K562 (cell line): ENCODE measurements around the gene CDC27. TPM values are rescaled to one million over a fixed set of nuclear protein-coding genes. Genes with fewer than 3 reads are reported as not detected.

Experiments used
- CSDE1 ChIP-seq, 2 experiments: fragments of 450-650 bp; IDR thresholded peaks; 2 replicates each; pipeline ENCODE4 v1.6.1; 2016; ENCODE audit warnings: mild to moderate bottlenecking in 1 of 2
- CTCF ChIP-seq, 3 experiments: IDR thresholded peaks in 2 of 3; conservative IDR thresholded peaks in 1 of 3; 2 replicates each; pipeline ENCODE4 v1.5.1; 2011 to 2012; ENCODE audit warnings: low read length in 3 of 3, mild to moderate bottlenecking in 3 of 3, control low read depth in 2 of 3, improper control_type of control experiment in 1 of 3, inconsistent platforms in 1 of 3, low read depth in 1 of 3, mixed read lengths in 1 of 3, moderate library complexity in 1 of 3; ENCODE audit not compliant: insufficient read depth in 2 of 3
- DIDO1 ChIP-seq: fragments of 450-650 bp; IDR thresholded peaks from 2 replicates; pipeline ENCODE4 v1.6.1; 2016; ENCODE audit warnings: low read depth, missing biosample characterization, missing genetic modification characterization
- HDAC3 ChIP-seq: fragments of 450-650 bp; IDR thresholded peaks from 2 replicates; pipeline ENCODE4 v1.6.1; 2018; ENCODE audit warnings: borderline replicate concordance, mild to moderate bottlenecking, moderate library complexity; ENCODE audit not compliant: partially characterized antibody
- HMG20A ChIP-seq: fragments of 450-650 bp; formaldehyde crosslinking; conservative IDR thresholded peaks from 2 replicates; pipeline ENCODE4 v1.4.0; 2020; ENCODE audit warnings: mild to moderate bottlenecking, mixed read lengths
- HMG20B ChIP-seq: fragments of 250-450 bp; sonication (Bioruptor Pico); IDR thresholded peaks from 2 replicates; pipeline ENCODE4 v1.5.0; 2021; ENCODE audit warnings: mild to moderate bottlenecking
- MBD2 ChIP-seq: sonication (generic); IDR thresholded peaks from 2 replicates; pipeline ENCODE4 v1.6.1; 2016; ENCODE audit warnings: low read depth, borderline replicate concordance
- NELFE ChIP-seq: IDR thresholded peaks from 2 replicates; pipeline ENCODE4 v1.6.1; 2011; ENCODE audit warnings: mild to moderate bottlenecking; ENCODE audit not compliant: insufficient read depth, insufficient read length
- SMAD2 ChIP-seq: fragments of 150-350 bp; IDR thresholded peaks from 2 replicates; pipeline ENCODE4 v1.6.1; 2014; ENCODE audit warnings: low read depth, mild to moderate bottlenecking, low read length
- STAT5A ChIP-seq: IDR thresholded peaks from 2 replicates; pipeline ENCODE4 v1.6.1; 2012; ENCODE audit warnings: low read length, inconsistent platforms, borderline replicate concordance
- TARDBP ChIP-seq: fragments of 450-650 bp; IDR thresholded peaks from 2 replicates; pipeline ENCODE4 v1.6.1; 2016
- TBP ChIP-seq: optimal IDR thresholded peaks from 2 replicates; pipeline ENCODE3; 2011; ENCODE audit warnings: low read depth, low read length, improper control_type of control experiment
- TCFL5 ChIP-seq: fragments of 250-450 bp; sonication (Bioruptor Pico); conservative IDR thresholded peaks from 2 replicates; pipeline ENCODE4 v1.6.1; 2021; ENCODE audit warnings: mild to moderate bottlenecking, moderate library complexity, matching md5 sums
- TRIM24 ChIP-seq, 2 experiments: fragments of 450-650 bp; IDR thresholded peaks; 2 replicates each; pipeline ENCODE4 v1.6.1; 2016
- YY1 ChIP-seq, 3 experiments: IDR thresholded peaks; 2 replicates each; pipeline ENCODE4 v1.6.1; 2011; ENCODE audit warnings: low read length in 2 of 3, mild to moderate bottlenecking in 2 of 3, moderate library complexity in 2 of 3, borderline replicate concordance in 1 of 3, control low read depth in 1 of 3, low read depth in 1 of 3; ENCODE audit not compliant: insufficient read depth in 3 of 3, insufficient replicate concordance in 2 of 3, control insufficient read depth in 1 of 3, insufficient read length in 1 of 3; ENCODE audit errors: extremely low read depth in 1 of 3
- ZBTB17 ChIP-seq: fragments of 450-650 bp; formaldehyde crosslinking; IDR thresholded peaks from 2 replicates; pipeline ENCODE4 v1.4.0; 2020; ENCODE audit warnings: mild to moderate bottlenecking
- ZFP30 ChIP-seq: fragments of 250-450 bp; sonication (Bioruptor Pico); IDR thresholded peaks from 2 replicates; pipeline ENCODE4 v1.8.0; 2022; ENCODE audit warnings: moderate library complexity, mild to moderate bottlenecking, inconsistent platforms, borderline replicate concordance
- ZNF146 ChIP-seq: IDR thresholded peaks from one replicate; pipeline ENCODE4 v1.6.1; 2018; ENCODE audit warnings: missing compliant biosample characterization; ENCODE audit not compliant: unreplicated experiment
- ZNF197 ChIP-seq: fragments of 200-800 bp; sonication (Bioruptor generic); IDR thresholded peaks from 2 replicates; pipeline ENCODE4 v1.6.1; 2016; ENCODE audit warnings: low read depth, missing genetic modification characterization, missing compliant biosample characterization
- ZNF57 ChIP-seq: fragments of 450-650 bp; formaldehyde crosslinking; IDR thresholded peaks from 2 replicates; pipeline ENCODE4 v1.4.0; 2020; ENCODE audit warnings: mild to moderate bottlenecking, moderate library complexity
- ZNF586 ChIP-seq: fragments of 450-650 bp; formaldehyde crosslinking; conservative IDR thresholded peaks from 2 replicates; pipeline ENCODE4 v1.4.0; 2020; ENCODE audit warnings: mild to moderate bottlenecking, moderate library complexity
- ZNF76 ChIP-seq: fragments of 250-450 bp; sonication (Bioruptor Pico); IDR thresholded peaks from 2 replicates; pipeline ENCODE4 v1.4.0; 2020; ENCODE audit warnings: mild to moderate bottlenecking, moderate library complexity, borderline replicate concordance
- polyA plus RNA-seq, 8 experiments: library from polyadenylated mRNA; depleted of rRNA in 4 of 8; stranded (reverse) in 5 of 8; unstranded in 3 of 8; fragments of >200 nt; fragmentation: Nextera tagmentation in 2 of 8; fragmentation: Illumina TruSeq in 1 of 8; extraction: Ambion mirVana in 2 of 8; extraction: Trizol in 1 of 8; gene quantifications; 2 replicates each; pipeline versions ENCODE4 v1.2.1 to v1.2.3, GENCODE V29; 2011 to 2014; ENCODE audit warnings: inconsistent platforms in 1 of 8, missing spikeins in 1 of 8
- total RNA-seq, 7 experiments: library from RNA; depleted of rRNA in 6 of 7; stranded (reverse); fragments of >200 nt in 6 of 7; fragmentation: Illumina TruSeq in 2 of 7; extraction: Trizol in 2 of 7; gene quantifications; 2 replicates each; pipeline versions ENCODE4 v1.2.1 to v1.2.3, GENCODE V29; 2011 to 2021; ENCODE audit warnings: low replicate concordance in 1 of 7
- TF ChIP-seq, protein P1 (sequence below): fragments of 250-450 bp; sonication (Bioruptor Pico); IDR thresholded peaks from 2 replicates; pipeline ENCODE4 v1.8.0; 2022; ENCODE audit warnings: inconsistent platforms
- TF ChIP-seq, protein P2 (sequence below): fragments of 450-650 bp; formaldehyde crosslinking; IDR thresholded peaks from 2 replicates; pipeline ENCODE4 v1.4.0; 2022; ENCODE audit warnings: missing genetic modification characterization

Gene CDC27
- total and polyA plus RNA-seq, 9 of the 15 experiments (the other 6 are each of a cell fraction or from before 2014, with no cell fraction given), result 28.6 to 155 (median 94.1) TPM

DNA sequence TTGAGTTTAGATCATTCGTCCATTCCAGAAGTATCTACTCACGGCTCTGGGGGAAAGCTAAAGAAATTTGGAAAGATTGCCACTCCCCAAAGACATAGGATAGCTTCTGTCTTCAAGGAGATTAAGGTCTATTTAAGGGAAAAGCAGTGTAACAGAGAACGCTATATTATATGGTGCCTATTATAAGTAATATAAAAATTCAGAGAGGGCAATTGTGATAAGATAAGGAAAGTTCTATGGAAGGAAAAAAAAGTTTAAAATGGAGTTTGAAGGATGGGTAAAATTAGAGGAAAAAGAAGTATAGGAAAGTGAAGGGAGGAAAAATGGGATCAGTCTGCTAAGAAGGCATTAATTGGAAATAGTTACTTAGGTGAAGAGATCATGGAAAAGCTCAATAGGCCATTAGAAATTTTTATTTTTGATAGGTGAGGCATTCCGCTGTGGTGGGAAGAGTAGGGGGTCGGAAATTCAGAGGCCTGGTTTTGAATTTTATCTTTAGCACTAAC is 690 bp upstream of the CDC27 start (continued):
- TF ChIP-seq TRIM24 (IDR thresholded peaks at IDR 0.05), result 0 out of 4 replicates have a peak, but pooled peaks of 1 of the 2 experiments have one; percentile 17
- TF ChIP-seq ZNF146, result no peak
- TF ChIP-seq CSDE1 (IDR thresholded peaks at IDR 0.05), result peak in 1 of 2 experiments; percentile 56; a peak in 1 of 4 replicates
- peak; percentile 68 for TF ChIP-seq HDAC3
- no peak for TF ChIP-seq ZNF586 (CRISPR knock-in tag)
- no peak for TF ChIP-seq SMAD2
- no peak for TF ChIP-seq TCFL5 (CRISPR knock-in tag)
- TF ChIP-seq ZNF57 (CRISPR knock-in tag), result no peak
- TF ChIP-seq MBD2, result no peak
- no peak for TF ChIP-seq NELFE
- no peak for TF ChIP-seq TBP
- no peak for TF ChIP-seq HMG20A (CRISPR knock-in tag)
- no peak for TF ChIP-seq CTCF (IDR thresholded peaks at IDR 0.05 in 2 of 3, conservative IDR thresholded peaks at IDR 0.05 in 1 of 3; ENCODE audit: insufficient read depth in 2 of 3, low read depth in 1 of 3, low read length in 3 of 3)
- TF ChIP-seq, protein P1, sequence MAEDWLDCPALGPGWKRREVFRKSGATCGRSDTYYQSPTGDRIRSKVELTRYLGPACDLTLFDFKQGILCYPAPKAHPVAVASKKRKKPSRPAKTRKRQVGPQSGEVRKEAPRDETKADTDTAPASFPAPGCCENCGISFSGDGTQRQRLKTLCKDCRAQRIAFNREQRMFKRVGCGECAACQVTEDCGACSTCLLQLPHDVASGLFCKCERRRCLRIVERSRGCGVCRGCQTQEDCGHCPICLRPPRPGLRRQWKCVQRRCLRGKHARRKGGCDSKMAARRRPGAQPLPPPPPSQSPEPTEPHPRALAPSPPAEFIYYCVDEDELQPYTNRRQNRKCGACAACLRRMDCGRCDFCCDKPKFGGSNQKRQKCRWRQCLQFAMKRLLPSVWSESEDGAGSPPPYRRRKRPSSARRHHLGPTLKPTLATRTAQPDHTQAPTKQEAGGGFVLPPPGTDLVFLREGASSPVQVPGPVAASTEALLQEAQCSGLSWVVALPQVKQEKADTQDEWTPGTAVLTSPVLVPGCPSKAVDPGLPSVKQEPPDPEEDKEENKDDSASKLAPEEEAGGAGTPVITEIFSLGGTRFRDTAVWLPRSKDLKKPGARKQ, result no peak
- TF ChIP-seq HMG20B (CRISPR knock-in tag), result no peak
- TF ChIP-seq DIDO1 (tag), result no peak
- TF ChIP-seq, protein P2, sequence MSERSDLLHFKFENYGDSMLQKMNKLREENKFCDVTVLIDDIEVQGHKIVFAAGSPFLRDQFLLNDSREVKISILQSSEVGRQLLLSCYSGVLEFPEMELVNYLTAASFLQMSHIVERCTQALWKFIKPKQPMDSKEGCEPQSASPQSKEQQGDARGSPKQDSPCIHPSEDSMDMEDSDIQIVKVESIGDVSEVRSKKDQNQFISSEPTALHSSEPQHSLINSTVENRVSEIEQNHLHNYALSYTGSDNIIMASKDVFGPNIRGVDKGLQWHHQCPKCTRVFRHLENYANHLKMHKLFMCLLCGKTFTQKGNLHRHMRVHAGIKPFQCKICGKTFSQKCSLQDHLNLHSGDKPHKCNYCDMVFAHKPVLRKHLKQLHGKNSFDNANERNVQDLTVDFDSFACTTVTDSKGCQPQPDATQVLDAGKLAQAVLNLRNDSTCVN (CRISPR knock-in tag), result 0 out of 2 replicates have a peak, but pooled peaks have one; percentile 34
- no peak for TF ChIP-seq YY1 (IDR thresholded peaks at IDR 0.05; ENCODE audit: borderline replicate concordance in 1 of 3, control insufficient read depth in 1 of 3, extremely low read depth in 1 of 3, insufficient read depth in 3 of 3, insufficient read length in 1 of 3, insufficient replicate concordance in 2 of 3, low read depth in 1 of 3, low read length in 2 of 3)
- TF ChIP-seq ZNF197 (CRISPR knock-in tag), result no peak
- no peak for TF ChIP-seq ZNF76 (CRISPR knock-in tag)
- TF ChIP-seq ZBTB17 (CRISPR knock-in tag), result no peak
- no peak for TF ChIP-seq TARDBP
- TF ChIP-seq ZFP30 (CRISPR knock-in tag), result no peak
- TF ChIP-seq STAT5A, result no peak
